Panc1 (cell line): ENCODE measurements around the gene PKP2. TPM values are rescaled to one million over a fixed set of nuclear protein-coding genes. Genes with fewer than 3 reads are reported as not detected.

Experiments used
- ATAC-seq: fragments of 200-7000 bp; cut with Tn5 transposase; 2 replicates; pipeline ENCODE4 v1.9.1; 2020; ENCODE audit warnings: mild to moderate bottlenecking, moderate library complexity
- BruUV-seq: library from RNA; stranded (reverse); fragments of 400-500 nt; replicated peaks from 2 replicates; lab custom pipeline; 2021; lab: Mats Ljungman, UMichigan
- CTCF ChIA-PET: fragments of 300-600 bp; sonication (Branson Sonifier 250); formaldehyde crosslinking; loops from one replicate; lab custom pipeline; 2022; ENCODE audit warnings: antibody characterized with exemption; lab: Charles Lee
- POLR2A ChIA-PET: fragments of 300-600 bp; sonication (Branson Sonifier 250); formaldehyde crosslinking; loops from one replicate; lab custom pipeline; 2022; ENCODE audit warnings: antibody characterized with exemption; lab: Charles Lee
- DNase-seq: peaks from one replicate; pipeline ENCODE4 v3.0.0-alpha.2; 2010; ENCODE audit warnings: low read depth, low spot score
- H3K27ac ChIP-seq: 2 replicates; pipeline ENCODE4 v1.5.1; 2011; ENCODE audit warnings: mild to moderate bottlenecking, low read length, inconsistent platforms
- H3K27me3 ChIP-seq: fragments of 200-500 bp; sonication (Bioruptor generic); 2 replicates; pipeline ENCODE4 v1.6.0; 2014; ENCODE audit warnings: low read length, inconsistent platforms; ENCODE audit not compliant: control insufficient read depth, insufficient read depth
- H3K36me3 ChIP-seq: fragments of 200-500 bp; sonication (Bioruptor generic); 2 replicates; pipeline ENCODE4 v1.5.1; 2014; ENCODE audit warnings: inconsistent platforms, mild to moderate bottlenecking, low read length, moderate library complexity; ENCODE audit not compliant: control insufficient read depth, insufficient read depth
- H3K4me1 ChIP-seq: 2 replicates; pipeline ENCODE4 v1.5.1; 2011; ENCODE audit warnings: inconsistent platforms, mild to moderate bottlenecking, low read length, moderate library complexity; ENCODE audit not compliant: control insufficient read depth, insufficient read depth
- H3K4me3 ChIP-seq, 2 experiments: 2 replicates each; pipeline ENCODE4 v1.5.1; 2011 to 2012; ENCODE audit warnings: low read depth in 2 of 2, low read length in 2 of 2, mild to moderate bottlenecking in 2 of 2, inconsistent platforms in 1 of 2, moderate library complexity in 1 of 2
- H3K9me3 ChIP-seq: fragments of 200-500 bp; sonication (Bioruptor generic); 2 replicates; pipeline ENCODE4 v1.5.1; 2014; ENCODE audit warnings: low read depth, mild to moderate bottlenecking, inconsistent platforms, low read length, moderate library complexity; ENCODE audit not compliant: control insufficient read depth, insufficient read depth
- POLR2AphosphoS5 ChIP-seq: IDR thresholded peaks from 2 replicates; pipeline ENCODE4 v1.6.1; 2012; ENCODE audit warnings: mild to moderate bottlenecking, low read depth, low read length, moderate library complexity
- REST ChIP-seq, 2 experiments: IDR thresholded peaks; 2 replicates each; pipeline ENCODE4 v1.6.1; 2011 to 2012; ENCODE audit warnings: low read depth in 2 of 2, control low read depth in 1 of 2, low read length in 1 of 2, mild to moderate bottlenecking in 1 of 2, moderate library complexity in 1 of 2; ENCODE audit not compliant: insufficient read depth in 1 of 2
- SIN3A ChIP-seq: IDR thresholded peaks from 2 replicates; pipeline ENCODE4 v1.6.1; 2012; ENCODE audit warnings: low read depth, mild to moderate bottlenecking, low read length, moderate library complexity, borderline replicate concordance; ENCODE audit not compliant: insufficient read depth
- TCF7L2 ChIP-seq: IDR thresholded peaks from 2 replicates; pipeline ENCODE4 v1.6.1; 2011; ENCODE audit warnings: mild to moderate bottlenecking, low read depth, low read length, inconsistent platforms
- in situ Hi-C: cut with HindIII; loops from 2 replicates; pipeline ENCODE4 v1.10.0; 2016; ENCODE audit warnings: low sequenced_read_pairs, low pct_unique_long_range_greater_than_20kb
- intact Hi-C: fragments of 100-400 bp; cut with micrococcal nuclease; formaldehyde crosslinking; loops from one replicate; pipeline ENCODE4 v1.10.0; 2022; ENCODE audit not compliant: unreplicated experiment
- total RNA-seq: library from RNA; stranded (reverse); gene quantifications from one replicate; pipeline ENCODE4 v1.2.1, GENCODE V29; 2021; ENCODE audit not compliant: unreplicated experiment
- TF ChIP-seq, protein P1 (sequence below): fragments of 450-650 bp; IDR thresholded peaks from 2 replicates; pipeline ENCODE4 v1.5.1; 2017; ENCODE audit warnings: mild to moderate bottlenecking

PKP2 gene
- total RNA-seq, 1 experiment from 2014 or later = 2.2 TPM

DNA sequence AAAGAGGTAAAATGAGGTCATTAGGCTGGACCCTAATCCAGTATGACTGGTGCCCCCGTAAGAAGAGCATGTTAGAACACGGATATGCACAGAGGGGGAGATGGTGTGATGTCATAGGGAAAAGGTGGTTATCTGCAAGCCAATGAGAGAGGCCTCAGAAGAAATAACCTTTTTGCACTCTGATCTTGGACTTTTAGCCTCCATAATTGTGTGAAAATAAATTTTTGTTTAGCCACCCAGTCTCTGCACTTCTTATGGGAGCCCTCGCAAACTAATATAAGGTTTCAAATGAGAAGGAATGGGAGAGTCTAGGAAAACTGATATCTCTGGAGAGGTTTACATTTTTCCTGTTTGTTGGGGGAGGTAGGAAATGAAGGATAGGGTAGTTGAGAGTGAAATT, 43.2 kb upstream of the PKP2 start:
- DNase-seq (no peak), ATAC-seq (no peak)
- in situ Hi-C loops = no loop called here
- POLR2A ChIA-PET = no interaction called here
- H3K4me3 ChIP-seq = no peak overlapping the region
- intact Hi-C loops = no loop called here
- TF ChIP-seq TCF7L2 (no peak), SIN3A (no peak), POLR2AphosphoS5 (no peak), REST (IDR thresholded peaks at IDR 0.05; ENCODE audit: insufficient read depth in 1 of 2, low read depth in 2 of 2, low read length in 1 of 2) (no peak)
- TF ChIP-seq, protein P1, sequence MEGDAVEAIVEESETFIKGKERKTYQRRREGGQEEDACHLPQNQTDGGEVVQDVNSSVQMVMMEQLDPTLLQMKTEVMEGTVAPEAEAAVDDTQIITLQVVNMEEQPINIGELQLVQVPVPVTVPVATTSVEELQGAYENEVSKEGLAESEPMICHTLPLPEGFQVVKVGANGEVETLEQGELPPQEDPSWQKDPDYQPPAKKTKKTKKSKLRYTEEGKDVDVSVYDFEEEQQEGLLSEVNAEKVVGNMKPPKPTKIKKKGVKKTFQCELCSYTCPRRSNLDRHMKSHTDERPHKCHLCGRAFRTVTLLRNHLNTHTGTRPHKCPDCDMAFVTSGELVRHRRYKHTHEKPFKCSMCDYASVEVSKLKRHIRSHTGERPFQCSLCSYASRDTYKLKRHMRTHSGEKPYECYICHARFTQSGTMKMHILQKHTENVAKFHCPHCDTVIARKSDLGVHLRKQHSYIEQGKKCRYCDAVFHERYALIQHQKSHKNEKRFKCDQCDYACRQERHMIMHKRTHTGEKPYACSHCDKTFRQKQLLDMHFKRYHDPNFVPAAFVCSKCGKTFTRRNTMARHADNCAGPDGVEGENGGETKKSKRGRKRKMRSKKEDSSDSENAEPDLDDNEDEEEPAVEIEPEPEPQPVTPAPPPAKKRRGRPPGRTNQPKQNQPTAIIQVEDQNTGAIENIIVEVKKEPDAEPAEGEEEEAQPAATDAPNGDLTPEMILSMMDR = no peak
- BruUV-seq = no TSS peak
- no peak overlapping the region for H3K27ac ChIP-seq
- no peaks in the 10 kb centered on the region for H3K4me1 ChIP-seq
- H3K27me3 ChIP-seq = no peaks in the 10 kb centered on the region
- H3K36me3 ChIP-seq = no peaks in the 10 kb centered on the region
- no peaks in the 10 kb centered on the region for H3K9me3 ChIP-seq
- CTCF ChIA-PET = no interaction called here

GRCh38 chr12:32926963-32927362, 30.4 kb upstream of the PKP2 start:
- CTCF ChIA-PET = no interaction called here
- H3K27ac ChIP-seq = no peak overlapping the region
- DNase-seq = no peak
- intact Hi-C loops (no loop called here), in situ Hi-C loops (no loop called here)
- BruUV-seq = no TSS peak
- no peaks in the 10 kb centered on the region for H3K36me3 ChIP-seq
- no peak overlapping the region for H3K4me3 ChIP-seq
- no peaks in the 10 kb centered on the region for H3K27me3 ChIP-seq
- ATAC-seq = no peak
- POLR2A ChIA-PET = no interaction called here
- TF ChIP-seq, protein P1 = no peak
- TF ChIP-seq POLR2AphosphoS5 = no peak
- no peak for TF ChIP-seq TCF7L2
- no peak for TF ChIP-seq SIN3A
- no peak for TF ChIP-seq REST (IDR thresholded peaks at IDR 0.05; ENCODE audit: insufficient read depth in 1 of 2, low read depth in 2 of 2, low read length in 1 of 2)
- H3K4me1 ChIP-seq = no peaks in the 10 kb centered on the region
- no peaks in the 10 kb centered on the region for H3K9me3 ChIP-seq
